ENCODE data around the gene MBOAT1.

MBOAT1 gene

GRCh38 chr6:20134613-20135012, 77.7 kb downstream of the MBOAT1 start:
- H3K4me3 Mint-ChIP-seq = no peak overlapping the region

GRCh38 chr6:20129290-20130088, 82.8 kb downstream of the MBOAT1 start:
- H3K36me3 Mint-ChIP-seq = no peaks in the 10 kb centered on the region

More at GRCh38 chr6:20134613-20135012, 77.7 kb downstream of the MBOAT1 start:
- DNase-seq (no peak), ATAC-seq (replicated peaks) (no peak)
- H3K36me3 Mint-ChIP-seq = no peaks in the 10 kb centered on the region
- no peaks in the 10 kb centered on the region for H3K27me3 Mint-ChIP-seq
- no peaks in the 10 kb centered on the region for H3K9me3 Mint-ChIP-seq
- H3K27ac Mint-ChIP-seq = no peak overlapping the region
- peaks cover 0 to 2% of the 10 kb centered on the region in 2 donors for H3K4me1 Mint-ChIP-seq

GRCh38 chr6:20128018-20128417, 84.3 kb downstream of the MBOAT1 start:
- Mint-ChIP-seq H3K4me3 (no peak overlapping the region), H3K9me3 (no peaks in the 10 kb centered on the region), H3K4me1 (peaks cover 0 to 5% of the 10 kb centered on the region in 2 donors), H3K27ac (no peak overlapping the region), H3K36me3 (no peaks in the 10 kb centered on the region), H3K27me3 (no peaks in the 10 kb centered on the region)
- no peak for DNase-seq
- no peak for ATAC-seq (replicated peaks)

More at GRCh38 chr6:20129290-20130088, 82.8 kb downstream of the MBOAT1 start:
- DNase-seq (no peak), ATAC-seq (replicated peaks) (no peak)
- Mint-ChIP-seq H3K27ac (no peak overlapping the region), H3K4me1 (peaks cover 0 to 5% of the 10 kb centered on the region in 2 donors), H3K4me3 (no peak overlapping the region), H3K27me3 (no peaks in the 10 kb centered on the region), H3K9me3 (no peaks in the 10 kb centered on the region)

- peak; percentile 79 to 82 for ATAC-seq (replicated peaks)
- Mint-ChIP-seq H3K27me3 (no peaks in the 10 kb centered on the region), H3K27ac (no peak overlapping the region)
Measured at GRCh38 chr6:20126789-20127653, 85.2 kb downstream of the MBOAT1 start.

GRCh38 chr6:20126102-20126752, 86.0 kb downstream of the MBOAT1 start:
- DNase-seq (no peak), ATAC-seq (replicated peaks) (no peak)
- H3K27me3 Mint-ChIP-seq = no peaks in the 10 kb centered on the region
- H3K4me3 Mint-ChIP-seq = no peak overlapping the region
- peaks cover 0 to 5% of the 10 kb centered on the region in 2 donors for H3K4me1 Mint-ChIP-seq
- H3K27ac Mint-ChIP-seq = no peak overlapping the region
- H3K36me3 Mint-ChIP-seq = no peaks in the 10 kb centered on the region
- no peaks in the 10 kb centered on the region for H3K9me3 Mint-ChIP-seq

More at GRCh38 chr6:20126789-20127653, 85.2 kb downstream of the MBOAT1 start:
- DNase-seq = peak; percentile 8
- Mint-ChIP-seq H3K9me3 (no peaks in the 10 kb centered on the region), H3K36me3 (no peaks in the 10 kb centered on the region), H3K4me1 (peaks cover 0 to 5% of the 10 kb centered on the region in 2 donors), H3K4me3 (no peak overlapping the region)

- Mint-ChIP-seq H3K27ac (no peak overlapping the region), H3K4me1 (peaks cover 0 to 5% of the 10 kb centered on the region in 2 donors)
Measured at GRCh38 chr6:20124545-20124944, 87.7 kb downstream of the MBOAT1 start.

GRCh38 chr6:20119485-20119884, 92.8 kb downstream of the MBOAT1 start:
- DNase-seq (no peak), ATAC-seq (replicated peaks) (no peak)
- Mint-ChIP-seq H3K9me3 (no peaks in the 10 kb centered on the region), H3K27ac (no peak overlapping the region), H3K4me1 (peaks cover 4 to 12% of the 10 kb centered on the region in 2 donors), H3K4me3 (no peak overlapping the region), H3K36me3 (peaks cover 0 to 3% of the 10 kb centered on the region in 2 donors), H3K27me3 (no peaks in the 10 kb centered on the region)

More at GRCh38 chr6:20124545-20124944, 87.7 kb downstream of the MBOAT1 start:
- no peak for DNase-seq
- no peak for ATAC-seq (replicated peaks)
- Mint-ChIP-seq H3K4me3 (no peak overlapping the region), H3K27me3 (no peaks in the 10 kb centered on the region), H3K9me3 (no peaks in the 10 kb centered on the region), H3K36me3 (no peaks in the 10 kb centered on the region)

GRCh38 chr6:20118892-20119291, 93.4 kb downstream of the MBOAT1 start:
- Mint-ChIP-seq H3K4me3 (no peak overlapping the region), H3K9me3 (no peaks in the 10 kb centered on the region), H3K27me3 (no peaks in the 10 kb centered on the region), H3K27ac (no peak overlapping the region), H3K4me1 (peaks cover 4 to 12% of the 10 kb centered on the region in 2 donors), H3K36me3 (peaks cover 0 to 3% of the 10 kb centered on the region in 2 donors)
- no peak for DNase-seq
- no peak for ATAC-seq (replicated peaks)

- no peak for DNase-seq
- Mint-ChIP-seq H3K36me3 (peaks cover 0 to 3% of the 10 kb centered on the region in 2 donors), H3K4me3 (no peak overlapping the region), H3K4me1 (peaks cover 4 to 12% of the 10 kb centered on the region in 2 donors), H3K9me3 (no peaks in the 10 kb centered on the region), H3K27me3 (no peaks in the 10 kb centered on the region), H3K27ac (no peak overlapping the region)
- ATAC-seq (replicated peaks) = peak; percentile 38 to 43
Measured at GRCh38 chr6:20117474-20117873, 94.8 kb downstream of the MBOAT1 start.

GRCh38 chr6:20116792-20117191, 95.5 kb downstream of the MBOAT1 start:
- no peak overlapping the region for H3K4me3 Mint-ChIP-seq
- no peak overlapping the region for H3K27ac Mint-ChIP-seq
- peaks cover 0 to 3% of the 10 kb centered on the region in 2 donors for H3K36me3 Mint-ChIP-seq
- no peaks in the 10 kb centered on the region for H3K27me3 Mint-ChIP-seq
- H3K9me3 Mint-ChIP-seq = no peaks in the 10 kb centered on the region
- DNase-seq (no peak), ATAC-seq (replicated peaks) (no peak)
- H3K4me1 Mint-ChIP-seq = peaks cover 4 to 12% of the 10 kb centered on the region in 2 donors

- Mint-ChIP-seq H3K9me3 (no peaks in the 10 kb centered on the region), H3K4me1 (peaks cover 4 to 12% of the 10 kb centered on the region in 2 donors), H3K27me3 (no peaks in the 10 kb centered on the region), H3K4me3 (no peak overlapping the region), H3K27ac (no peak overlapping the region), H3K36me3 (peaks cover 0 to 3% of the 10 kb centered on the region in 2 donors)
- no peak for DNase-seq
- ATAC-seq (replicated peaks) = no peak
Measured at GRCh38 chr6:20115246-20115980, 96.9 kb downstream of the MBOAT1 start.

GRCh38 chr6:20113649-20114224, 98.5 kb downstream of the MBOAT1 start:
- no peak overlapping the region for H3K4me3 Mint-ChIP-seq
- peaks cover 6 to 12% of the 10 kb centered on the region in 2 donors for H3K4me1 Mint-ChIP-seq
- H3K9me3 Mint-ChIP-seq = no peaks in the 10 kb centered on the region
- ATAC-seq (replicated peaks) (no peak), DNase-seq (no peak)
- H3K27me3 Mint-ChIP-seq = no peaks in the 10 kb centered on the region
- peaks cover 0 to 3% of the 10 kb centered on the region in 2 donors for H3K36me3 Mint-ChIP-seq
- no peak overlapping the region for H3K27ac Mint-ChIP-seq

- Mint-ChIP-seq H3K4me1 (peaks cover 6 to 12% of the 10 kb centered on the region in 2 donors), H3K9me3 (no peaks in the 10 kb centered on the region), H3K36me3 (peaks cover 0 to 3% of the 10 kb centered on the region in 2 donors), H3K27ac (no peak overlapping the region), H3K27me3 (no peaks in the 10 kb centered on the region), H3K4me3 (no peak overlapping the region)
- DNase-seq = no peak
- ATAC-seq (replicated peaks) = no peak
Measured at GRCh38 chr6:20112841-20113240, 99.4 kb downstream of the MBOAT1 start.

All from stimulated activated naive B cell treated with anti-CD40 and anti-IgM and Interleukin-4, amounts not matched to agents 10 μg/mL and 1 μg/mL and 100 μg/mL, for 72 hours (primary cell).